T follicular helper cell (primary cell): Measurements from ENCODE around the gene ARHGEF7.

Experiments used
- DNase-seq: peaks from one replicate; pipeline ENCODE4 v3.0.0-alpha.2; 2020; ENCODE audit warnings: low read depth

Gene ARHGEF7

GRCh38 chr13:111303559-111303958 lies 188.4 kb downstream of the ARHGEF7 start:
- DNase-seq, result no peak

- DNase-seq, result no peak
Observed at GRCh38 chr13:111304041-111304544, 189.0 kb downstream of the ARHGEF7 start.

- no peak for DNase-seq
Observed at GRCh38 chr13:111304603-111305289, 189.6 kb downstream of the ARHGEF7 start.

- DNase-seq, result no peak
Observed at GRCh38 chr13:111312944-111313590, 198.0 kb downstream of the ARHGEF7 start.

- DNase-seq, result no peak
Observed at GRCh38 chr13:111313911-111314425, 198.9 kb downstream of the ARHGEF7 start.

GRCh38 chr13:111314852-111315251 lies 199.7 kb downstream of the ARHGEF7 start:
- DNase-seq, result no peak

GRCh38 chr13:111315347-111315995 lies 200.4 kb downstream of the ARHGEF7 start:
- no peak for DNase-seq

- DNase-seq, result no peak
Observed at GRCh38 chr13:111316161-111316730, 201.1 kb downstream of the ARHGEF7 start.

- no peak for DNase-seq
Observed at GRCh38 chr13:111317042-111317550, 202.0 kb downstream of the ARHGEF7 start.

- no peak for DNase-seq
Observed at GRCh38 chr13:111317571-111318345, 202.6 kb downstream of the ARHGEF7 start.

GRCh38 chr13:111318386-111318785 lies 203.3 kb downstream of the ARHGEF7 start:
- no peak for DNase-seq

GRCh38 chr13:111319521-111319920 lies 204.4 kb downstream of the ARHGEF7 start:
- DNase-seq, result no peak

- no peak for DNase-seq
Observed at GRCh38 chr13:111319998-111320911, 205.1 kb downstream of the ARHGEF7 start, which contains the start of gene TEX29. Gene TEX29, plus strand, starts transcription at chr13:111320642. Its CDS starts 249 bp downstream, at chr13:111320891.

GRCh38 chr13:111322001-111322915 lies 207.1 kb downstream of the ARHGEF7 start:
- no peak for DNase-seq

- no peak for DNase-seq
Observed at GRCh38 chr13:111322916-111323331, 207.8 kb downstream of the ARHGEF7 start.

GRCh38 chr13:111323549-111323948 lies 208.4 kb downstream of the ARHGEF7 start:
- DNase-seq, result no peak

GRCh38 chr13:111323950-111324651 lies 209.0 kb downstream of the ARHGEF7 start:
- no peak for DNase-seq

- DNase-seq, result no peak
Observed at GRCh38 chr13:111324736-111325135, 209.6 kb downstream of the ARHGEF7 start.
